HG03280 (cell line): ENCODE measurements around the gene ZNF813.
"Not testable (repeated sequence)": the region's sequence is repeated elsewhere in the genome, so short reads cannot be mapped to it uniquely, and the experiment has no call there.

Source experiments
- ATAC-seq: cut with Tn5 transposase; IDR thresholded peaks from one replicate; pipeline ENCODE4 v1.9.1; 2021; ENCODE audit warnings: mild to moderate bottlenecking, moderate library complexity; ENCODE audit not compliant: unreplicated experiment

Gene ZNF813

GRCh38 chr19:53467485-53468262 lies at the start of gene ZNF813:
TSS of gene ZNF813 (plus strand) at chr19:53467733. CDS start at chr19:53483823, 16,090 bp downstream.
- ATAC-seq, result peak; percentile 95

- not testable (repeated sequence) for ATAC-seq
Observed at GRCh38 chr19:53420520-53421315, 46.8 kb upstream of the ZNF813 start.

GRCh38 chr19:53422551-53422950 lies 45.0 kb upstream of the ZNF813 start:
- no peak for ATAC-seq

- ATAC-seq, result not testable (repeated sequence)
Observed at GRCh38 chr19:53423074-53423473, 44.5 kb upstream of the ZNF813 start.

GRCh38 chr19:53423680-53424079 lies 43.9 kb upstream of the ZNF813 start:
- not testable (repeated sequence) for ATAC-seq

- no peak for ATAC-seq
Observed at GRCh38 chr19:53424968-53425597, 42.5 kb upstream of the ZNF813 start.

GRCh38 chr19:53431399-53432087 lies 36.0 kb upstream of the ZNF813 start, which contains the start of gene ZNF761:
TSS of gene ZNF761 (plus strand) at chr19:53431984. CDS start at chr19:53447269, 15,285 bp downstream.
- peak; percentile 99 for ATAC-seq

GRCh38 chr19:53432088-53432661 lies 35.4 kb upstream of the ZNF813 start:
- ATAC-seq, result peak; percentile 12

GRCh38 chr19:53443809-53444208 lies 23.7 kb upstream of the ZNF813 start:
- not testable (repeated sequence) for ATAC-seq

GRCh38 chr19:53447196-53447595 lies 20.3 kb upstream of the ZNF813 start:
- not testable (repeated sequence) for ATAC-seq

- ATAC-seq, result no peak
Observed at GRCh38 chr19:53455828-53456227, 11.7 kb upstream of the ZNF813 start.

- ATAC-seq, result not testable (repeated sequence)
Observed at GRCh38 chr19:53460131-53460721, 7.3 kb upstream of the ZNF813 start.

GRCh38 chr19:53461866-53462265 lies 5.7 kb upstream of the ZNF813 start:
- ATAC-seq, result no peak

- no peak for ATAC-seq
Observed at GRCh38 chr19:53462861-53463260, 4.7 kb upstream of the ZNF813 start.

- ATAC-seq, result no peak
Observed at GRCh38 chr19:53463263-53463662, 4.3 kb upstream of the ZNF813 start.

GRCh38 chr19:53466726-53467484 lies 628 bp upstream of the ZNF813 start:
- no peak for ATAC-seq

GRCh38 chr19:53468628-53469027 lies 1.1 kb downstream of the ZNF813 start:
- ATAC-seq, result not testable (repeated sequence)

- ATAC-seq, result no peak
Observed at GRCh38 chr19:53471916-53472315, 4.4 kb downstream of the ZNF813 start.

- not testable (repeated sequence) for ATAC-seq
Observed at GRCh38 chr19:53474832-53475231, 7.3 kb downstream of the ZNF813 start.
